Mesenteric fat pad (tissue), 1 donor: ENCODE data around the gene CELF2. TPM values are rescaled to one million over a fixed set of nuclear protein-coding genes. Genes with fewer than 3 reads are reported as not detected.
A peak's percentile ranks its signal among the peaks of the same experiment; 100 is the strongest.

Experiments used
- DNase-seq: peaks from one replicate; pipeline ENCODE4 v3.0.0-alpha.2; 2020; ENCODE audit warnings: low spot score
- total RNA-seq: library from RNA; stranded (reverse); fragmentation: NEBNext Ultra II Directional; extraction: Animal tissue kit (Norgen Biotek cat#: 25700); gene quantifications from one replicate; pipeline ENCODE4 v1.2.1, GENCODE V29; 2021
- donor health status: DM: yes; HTN: yes; CAD: no.

The CELF2 gene
- total RNA-seq, 1 donor from 2014 or later = 93.9 TPM

- no peak for DNase-seq
Observed at GRCh38 chr10:11317936-11318670, 300.4 kb downstream of the CELF2 start.

- peak; percentile 71 for DNase-seq
Observed at GRCh38 chr10:11318826-11319598, 301.3 kb downstream of the CELF2 start.

GRCh38 chr10:11319990-11320602 lies 302.4 kb downstream of the CELF2 start:
- no peak for DNase-seq

DNA sequence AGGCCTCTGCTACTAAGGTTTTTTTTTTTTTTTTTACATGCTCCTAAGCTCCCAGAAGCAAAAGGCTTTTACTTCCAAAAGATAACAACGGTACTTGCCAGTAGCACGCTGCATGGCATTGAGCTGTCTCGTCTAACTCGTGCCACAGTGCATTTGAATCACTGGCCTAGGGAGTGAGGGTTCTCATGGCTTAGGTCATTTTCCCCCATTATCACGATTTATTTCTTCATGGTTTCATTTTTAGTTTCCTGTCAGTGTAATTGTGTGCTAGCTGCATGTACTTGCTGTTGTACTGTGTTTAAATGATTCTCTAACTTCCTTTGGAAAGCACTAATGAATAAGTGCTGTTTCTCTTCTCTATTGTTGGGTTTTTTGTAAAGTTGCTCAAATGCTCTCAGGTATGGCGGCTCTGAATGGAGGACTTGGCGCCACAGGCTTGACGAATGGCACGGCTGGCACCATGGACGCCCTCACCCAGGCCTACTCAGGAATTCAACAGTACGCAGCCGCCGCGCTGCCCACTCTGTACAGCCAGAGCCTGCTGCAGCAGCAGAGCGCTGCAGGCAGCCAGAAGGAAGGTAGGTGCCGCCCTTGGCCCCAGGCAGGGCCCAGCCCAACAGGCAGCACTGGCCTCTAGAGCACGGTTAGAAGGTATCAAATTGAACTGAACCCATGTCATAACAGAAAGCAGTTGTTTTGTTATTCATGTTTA lies 303.3 kb downstream of the CELF2 start:
- DNase-seq = peak; percentile 74

DNA sequence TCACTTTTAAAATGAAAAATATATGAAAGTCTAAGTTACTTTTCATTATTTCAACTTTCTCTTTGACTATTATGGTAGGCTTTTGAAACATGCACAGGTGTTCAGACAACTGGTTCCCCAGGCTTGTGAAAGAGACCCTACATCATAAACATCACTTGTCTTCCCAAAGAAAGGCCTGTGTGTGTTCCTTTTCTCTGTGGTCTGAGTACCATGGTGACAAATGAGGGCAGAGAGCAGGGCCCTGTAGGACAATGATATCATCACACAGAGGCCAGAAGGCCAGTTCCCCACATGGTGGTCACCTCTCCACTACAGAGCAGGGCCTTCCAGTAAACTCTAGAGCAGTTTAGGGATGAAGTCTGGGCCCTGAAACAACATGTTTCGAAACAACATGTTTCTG lies 305.0 kb downstream of the CELF2 start:
- DNase-seq = no peak

DNA sequence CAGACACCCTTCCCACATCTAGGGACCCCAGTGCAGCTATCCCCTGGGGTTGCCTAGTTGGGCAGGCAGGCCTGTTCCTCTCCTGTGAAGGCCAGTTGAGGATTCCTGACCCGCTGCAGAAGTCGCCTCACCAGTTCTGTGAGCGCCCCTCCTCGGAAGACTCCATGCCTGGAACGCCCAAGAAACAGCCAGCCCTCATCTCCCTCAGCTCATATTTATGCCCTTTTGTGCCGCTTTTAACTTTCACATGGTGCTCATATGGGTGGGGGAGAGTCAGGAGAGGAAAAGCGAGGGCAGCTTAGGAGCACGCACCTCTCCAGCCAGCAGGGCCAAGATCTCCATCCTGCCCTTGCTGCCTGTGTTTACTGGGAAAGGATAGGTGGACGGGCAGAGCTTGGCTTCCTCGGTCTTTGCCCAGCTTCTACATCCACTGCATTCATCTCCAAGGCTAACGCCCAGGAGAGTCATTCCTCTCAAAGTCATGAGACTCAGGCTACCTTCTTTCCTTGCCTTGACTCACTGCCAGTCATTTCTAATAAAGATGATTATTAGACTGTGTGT lies 307.2 kb downstream of the CELF2 start:
- peak; percentile 67 for DNase-seq

DNA sequence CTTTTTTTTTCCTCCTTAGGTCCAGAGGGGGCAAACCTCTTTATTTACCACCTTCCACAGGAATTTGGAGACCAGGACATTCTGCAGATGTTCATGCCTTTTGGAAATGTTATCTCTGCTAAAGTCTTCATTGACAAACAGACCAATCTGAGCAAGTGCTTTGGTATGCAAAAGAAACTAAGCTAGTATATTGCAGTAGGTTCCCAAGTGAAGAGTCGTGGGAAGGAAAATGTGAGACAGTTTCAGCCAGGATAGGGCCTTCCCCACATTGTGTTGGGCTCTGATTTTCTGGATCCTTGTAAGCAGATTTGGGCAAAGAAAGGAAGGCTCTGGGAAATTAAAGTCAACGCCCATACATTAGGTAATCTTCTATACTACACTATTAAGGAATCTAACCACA lies 308.1 kb downstream of the CELF2 start:
- no peak for DNase-seq

DNA sequence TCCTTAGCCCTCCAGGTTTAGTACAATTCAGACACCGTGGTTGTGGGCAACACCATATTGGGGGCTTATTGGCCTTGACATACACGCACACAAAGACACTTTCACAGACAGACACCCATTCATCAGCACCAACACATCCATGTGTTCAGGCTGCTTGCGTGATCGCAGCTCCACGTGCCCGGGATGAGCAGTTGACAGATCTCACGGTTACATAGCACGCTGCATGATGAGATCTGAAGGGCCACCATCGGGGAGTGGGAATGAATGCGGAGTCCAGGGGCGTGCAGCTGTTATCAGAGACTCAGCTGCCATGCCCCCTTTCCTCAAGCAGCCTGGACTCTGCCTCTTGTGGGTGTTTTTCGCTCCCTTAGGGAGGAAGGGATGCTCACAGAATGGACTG lies 308.6 kb downstream of the CELF2 start:
- peak; percentile 73 for DNase-seq

DNA sequence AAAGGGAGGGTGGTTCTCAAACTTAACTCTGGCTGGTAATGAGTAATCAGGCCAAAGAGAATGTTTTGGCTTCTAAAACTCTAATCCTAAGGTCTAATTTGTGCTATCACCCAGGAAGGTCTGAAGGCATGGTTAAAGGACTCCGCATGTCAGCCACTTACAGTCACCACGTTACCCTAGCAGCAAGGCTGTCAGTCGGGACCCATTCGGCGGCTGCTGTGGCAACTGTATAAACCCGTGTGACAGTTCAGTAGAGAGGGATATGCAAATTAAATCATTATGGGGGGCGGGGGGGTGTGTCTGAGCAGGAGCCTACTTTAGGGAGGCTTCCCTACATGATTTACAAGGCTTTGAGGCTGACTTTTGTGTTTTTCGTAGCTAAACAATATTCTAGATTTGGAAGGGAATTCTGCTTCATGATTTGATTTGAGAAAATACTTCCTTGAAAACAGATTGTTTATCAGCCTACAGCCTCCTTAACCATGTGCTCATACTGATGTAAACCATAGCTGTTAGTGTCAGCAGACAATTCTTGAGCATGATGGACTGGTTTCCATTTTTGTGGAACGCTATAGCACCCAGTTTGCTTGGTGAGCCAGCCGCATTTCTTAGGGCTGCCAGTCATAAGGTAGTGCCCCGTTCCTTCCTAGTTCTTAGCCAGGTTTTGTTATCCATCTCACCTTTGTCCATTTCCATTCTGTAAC lies 309.4 kb downstream of the CELF2 start:
- no peak for DNase-seq

- DNase-seq = peak; percentile 62
Observed at GRCh38 chr10:11328264-11329061, 310.8 kb downstream of the CELF2 start.

DNA sequence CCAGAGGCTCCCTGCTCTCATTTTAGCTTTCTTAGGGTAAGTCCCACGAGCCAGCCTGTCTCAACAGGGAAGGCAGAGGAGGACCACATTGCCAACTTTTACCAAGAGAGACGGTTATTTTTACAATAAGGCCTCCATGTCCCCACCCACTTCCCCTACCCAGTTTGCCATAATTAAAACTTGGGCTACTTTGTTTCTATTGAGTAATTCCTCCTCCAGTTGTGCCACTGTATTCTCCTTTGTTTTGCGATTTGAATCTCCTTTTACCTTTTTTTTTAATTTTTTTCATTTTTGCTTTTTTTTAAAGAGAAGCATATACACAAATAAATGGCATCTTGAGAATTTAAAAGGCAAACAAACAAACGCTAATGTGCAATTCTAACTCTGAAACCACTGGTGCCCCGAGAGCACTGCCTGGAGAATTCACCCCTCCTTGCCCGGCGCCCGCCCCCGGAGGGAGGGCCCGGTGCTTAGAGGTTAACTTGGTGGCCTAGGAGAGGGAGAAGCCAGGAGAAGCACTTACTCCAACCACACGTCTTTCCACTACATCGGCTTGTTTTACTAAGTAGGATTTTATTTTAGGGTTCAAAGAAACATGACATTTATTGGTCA lies 311.5 kb downstream of the CELF2 start:
- no peak for DNase-seq

DNA sequence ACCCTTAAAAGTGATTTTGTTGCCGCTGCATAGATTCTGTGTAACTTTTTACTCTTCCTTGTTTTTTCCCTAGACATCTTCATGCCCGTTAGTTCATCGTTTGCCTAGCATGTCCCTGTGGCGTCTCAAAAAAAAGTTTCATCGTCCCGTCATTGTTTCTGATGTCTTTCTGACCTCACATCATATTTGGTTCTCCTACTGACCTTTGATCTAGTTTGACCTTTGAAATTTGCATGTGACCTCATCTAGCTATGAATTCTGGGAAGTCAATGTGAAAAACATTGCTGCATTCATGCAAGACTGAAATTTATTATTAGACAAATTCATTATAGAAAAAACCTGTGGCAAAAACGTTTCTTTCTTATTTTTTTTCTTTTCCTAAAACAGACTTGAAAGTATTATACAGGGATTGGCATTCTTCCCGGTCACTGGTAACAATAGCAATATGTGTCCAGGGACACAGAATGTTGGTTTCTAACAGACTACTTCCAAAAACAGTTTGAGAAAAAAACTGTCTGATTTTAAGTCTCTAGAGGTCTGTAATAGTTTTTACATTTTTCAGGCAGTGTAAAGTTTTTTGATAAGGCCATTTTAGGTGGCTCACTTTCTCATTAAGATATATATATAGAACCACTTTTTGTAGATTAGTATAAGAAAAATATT lies 312.8 kb downstream of the CELF2 start:
- no peak for DNase-seq

DNA sequence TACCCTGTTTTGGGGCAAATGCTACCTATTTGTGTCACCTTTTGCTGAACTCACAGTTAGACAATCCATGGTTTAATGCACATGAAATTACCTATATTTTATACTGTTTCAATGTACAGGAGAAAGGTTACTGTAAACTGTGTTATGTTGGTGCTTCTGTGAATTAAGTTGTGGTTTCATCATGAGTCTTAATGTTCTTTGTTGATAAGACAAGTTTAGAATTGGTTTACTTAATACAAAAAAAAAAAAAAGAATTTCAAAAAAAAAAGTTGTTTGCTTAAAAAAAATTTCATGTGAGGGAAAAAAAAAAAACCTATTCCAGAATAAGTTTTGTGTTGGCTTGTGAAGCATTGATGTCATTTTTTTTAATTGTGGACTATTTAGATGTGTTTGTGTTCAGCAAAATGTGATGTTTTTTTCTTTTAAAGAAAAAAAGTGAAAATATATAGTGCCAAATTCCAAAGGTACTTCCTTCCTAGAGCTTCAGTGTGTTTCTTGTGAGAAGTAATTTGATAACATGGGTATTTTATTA lies 313.4 kb downstream of the CELF2 start:
- DNase-seq = no peak

DNA sequence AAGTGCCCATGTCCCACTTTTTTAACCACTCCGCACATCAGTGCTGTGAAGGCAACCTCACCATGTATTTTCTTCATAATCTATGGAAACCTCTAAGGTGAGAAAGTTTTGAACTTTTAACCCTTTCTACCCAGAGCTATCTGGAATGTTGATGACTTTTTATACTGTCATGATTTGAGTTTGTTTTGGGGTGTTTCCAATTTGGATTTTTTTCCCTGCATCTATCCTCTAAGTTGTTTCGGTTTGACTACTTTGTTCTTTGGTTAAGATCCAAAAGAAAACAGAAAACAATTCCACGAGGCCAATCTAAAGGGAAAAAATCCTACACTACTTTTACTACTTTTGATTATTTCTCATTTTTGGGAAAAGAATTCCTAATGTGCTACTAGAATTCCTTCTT lies 314.1 kb downstream of the CELF2 start:
- DNase-seq = no peak

DNA sequence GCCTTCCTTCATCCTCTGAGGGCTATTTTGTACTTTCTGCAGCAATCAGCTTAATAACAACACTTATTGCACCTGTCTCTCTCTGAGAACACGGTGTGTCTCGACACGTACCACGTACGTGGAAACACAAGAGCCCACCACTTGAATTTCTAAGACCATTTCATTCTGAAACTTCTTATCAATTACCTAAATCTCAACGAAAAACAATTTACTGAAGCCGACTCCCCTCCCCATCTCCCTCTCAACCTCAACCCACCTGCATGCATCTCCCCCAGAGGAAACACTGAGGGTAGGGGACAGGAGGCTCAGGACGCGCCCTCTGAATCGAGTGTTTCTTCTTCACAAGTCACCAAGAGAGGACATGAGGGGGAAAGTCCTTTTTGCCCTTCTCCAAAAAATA lies 315.2 kb downstream of the CELF2 start:
- DNase-seq = no peak

- DNase-seq = no peak
Observed at GRCh38 chr10:11334436-11334835, 316.8 kb downstream of the CELF2 start.

- DNase-seq = no peak
Observed at GRCh38 chr10:11335167-11335652, 317.5 kb downstream of the CELF2 start.

DNA sequence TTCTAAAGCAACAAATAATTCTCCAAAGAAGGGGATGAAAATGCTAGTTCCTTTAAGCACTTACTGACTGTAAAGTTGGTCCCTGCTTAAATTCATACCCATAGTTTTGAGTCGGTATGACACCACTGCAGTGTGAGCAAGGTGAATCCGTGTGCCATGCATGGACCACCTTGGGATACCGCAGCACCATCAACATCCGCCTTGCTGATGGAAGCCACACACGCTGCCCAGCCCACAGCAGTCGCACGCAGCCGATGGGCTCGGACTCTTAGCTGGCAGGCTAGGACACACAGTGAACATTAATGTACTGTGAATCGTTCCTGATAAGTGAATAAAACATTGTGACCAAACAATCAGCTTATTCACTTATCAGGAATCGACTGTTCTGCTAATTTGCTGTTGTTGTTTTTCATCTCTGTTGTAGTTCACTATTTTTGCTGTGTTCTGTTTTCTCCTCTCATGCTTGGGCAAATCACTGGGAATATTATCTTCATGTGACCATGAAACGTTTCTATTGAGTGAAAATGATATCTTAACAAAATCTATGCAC lies 318.3 kb downstream of the CELF2 start:
- no peak for DNase-seq
